ENCODE measurements around the gene CAMK4.

The CAMK4 gene

GRCh38 chr5:111223787-111224560 lies at the start of gene CAMK4:
Gene CAMK4, plus strand, starts transcription at chr5:111224384. Its CDS starts 100 bp downstream, at chr5:111224484.
- peak within 1 kb of the TSS; percentile 73 to 76 for H3K4me3 ChIP-seq (ENCODE audit: low read length in 2 of 2)
- no peak within 1 kb of the TSS for H3K27ac ChIP-seq (ENCODE audit: low read length)
- peaks cover 1 to 4% of the 10 kb centered on the region in 2 donors for H3K27me3 ChIP-seq (ENCODE audit: control insufficient read depth in 1 of 2, insufficient read depth in 2 of 2, low read length in 2 of 2)
- H3K9me3 ChIP-seq (ENCODE audit: control insufficient read depth in 2 of 2, low read length in 2 of 2) = no peaks in the 10 kb centered on the region
- H3K4me1 ChIP-seq (ENCODE audit: control insufficient read depth, insufficient read depth, low read length) = peaks cover 9% of the 10 kb centered on the region
- H3K36me3 ChIP-seq (ENCODE audit: control insufficient read depth in 2 of 2, insufficient read depth in 2 of 2, low read length in 2 of 2) = no peaks in the 10 kb centered on the region
- peak within 1 kb of the TSS; percentile 43 to 64 for H3K9ac ChIP-seq (ENCODE audit: low read length in 2 of 2)

DNA sequence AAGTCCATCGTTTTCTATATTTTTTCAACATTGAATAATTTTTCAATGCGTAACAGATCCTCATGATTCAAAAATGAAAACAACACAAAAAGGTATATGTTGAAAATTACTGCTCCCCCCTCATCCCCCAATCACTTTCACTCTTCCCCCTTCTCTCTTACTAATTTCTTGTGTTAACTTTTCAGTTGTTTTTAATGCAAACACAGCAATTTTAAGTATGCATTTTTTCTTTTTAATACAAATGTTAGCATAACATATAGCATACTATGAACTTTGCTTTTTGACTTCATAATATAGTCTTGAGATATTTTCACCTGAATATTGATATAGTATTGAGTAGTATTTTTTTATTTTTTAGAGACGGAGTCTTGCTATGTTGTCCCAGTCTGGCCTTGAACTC lies 41.1 kb upstream of the CAMK4 start:
- H3K36me3 ChIP-seq (ENCODE audit: control insufficient read depth in 2 of 2, insufficient read depth in 2 of 2, low read length in 2 of 2) = no peaks in the 10 kb centered on the region

DNA sequence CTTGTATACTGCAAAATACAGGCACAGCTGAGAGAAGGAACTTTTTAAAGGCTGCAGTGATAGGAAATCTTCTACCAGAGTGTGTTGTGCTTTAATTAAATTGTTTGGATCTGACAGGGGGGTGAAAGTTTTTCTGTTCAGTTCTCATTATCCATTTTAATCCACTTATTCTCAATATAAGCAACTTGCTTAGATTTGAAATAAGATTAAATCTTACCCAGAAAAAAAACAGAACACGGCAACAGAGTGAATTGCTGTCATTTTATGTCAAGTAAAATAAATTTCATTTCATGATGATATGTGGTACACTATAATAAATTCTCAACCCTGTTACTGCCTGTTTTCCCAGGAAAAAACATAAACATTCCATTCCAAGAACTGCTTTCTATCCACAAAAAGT lies 37.1 kb upstream of the CAMK4 start:
- Histone ChIP-seq H3K27ac (ENCODE audit: low read length) (no peak overlapping the region), H3K4me1 (ENCODE audit: control insufficient read depth, insufficient read depth, low read length) (no peaks in the 10 kb centered on the region), H3K36me3 (ENCODE audit: control insufficient read depth in 2 of 2, insufficient read depth in 2 of 2, low read length in 2 of 2) (no peaks in the 10 kb centered on the region), H3K9me3 (ENCODE audit: control insufficient read depth in 2 of 2, low read length in 2 of 2) (no peaks in the 10 kb centered on the region), H3K9ac (ENCODE audit: low read length in 2 of 2) (no peak overlapping the region), H3K27me3 (ENCODE audit: control insufficient read depth in 1 of 2, insufficient read depth in 2 of 2, low read length in 2 of 2) (no peaks in the 10 kb centered on the region), H3K4me3 (ENCODE audit: low read length in 2 of 2) (no peak overlapping the region)

More for the DNA sequence above, 41.1 kb upstream of the CAMK4 start:
- no peak overlapping the region for H3K27ac ChIP-seq (ENCODE audit: low read length)
- no peaks in the 10 kb centered on the region for H3K9me3 ChIP-seq (ENCODE audit: control insufficient read depth in 2 of 2, low read length in 2 of 2)
- H3K4me3 ChIP-seq (ENCODE audit: low read length in 2 of 2) = no peak overlapping the region
- no peaks in the 10 kb centered on the region for H3K4me1 ChIP-seq (ENCODE audit: control insufficient read depth, insufficient read depth, low read length)
- no peak overlapping the region for H3K9ac ChIP-seq (ENCODE audit: low read length in 2 of 2)
- H3K27me3 ChIP-seq (ENCODE audit: control insufficient read depth in 1 of 2, insufficient read depth in 2 of 2, low read length in 2 of 2) = no peaks in the 10 kb centered on the region

GRCh38 chr5:111194053-111194452 lies 30.1 kb upstream of the CAMK4 start:
- no peaks in the 10 kb centered on the region for H3K4me1 ChIP-seq (ENCODE audit: control insufficient read depth, insufficient read depth, low read length)
- H3K27me3 ChIP-seq (ENCODE audit: control insufficient read depth in 1 of 2, insufficient read depth in 2 of 2, low read length in 2 of 2) = no peaks in the 10 kb centered on the region
- no peaks in the 10 kb centered on the region for H3K9me3 ChIP-seq (ENCODE audit: control insufficient read depth in 2 of 2, low read length in 2 of 2)
- H3K27ac ChIP-seq (ENCODE audit: low read length) = no peak overlapping the region
- no peak overlapping the region for H3K9ac ChIP-seq (ENCODE audit: low read length in 2 of 2)
- H3K36me3 ChIP-seq (ENCODE audit: control insufficient read depth in 2 of 2, insufficient read depth in 2 of 2, low read length in 2 of 2) = no peaks in the 10 kb centered on the region
- no peak overlapping the region for H3K4me3 ChIP-seq (ENCODE audit: low read length in 2 of 2)

DNA sequence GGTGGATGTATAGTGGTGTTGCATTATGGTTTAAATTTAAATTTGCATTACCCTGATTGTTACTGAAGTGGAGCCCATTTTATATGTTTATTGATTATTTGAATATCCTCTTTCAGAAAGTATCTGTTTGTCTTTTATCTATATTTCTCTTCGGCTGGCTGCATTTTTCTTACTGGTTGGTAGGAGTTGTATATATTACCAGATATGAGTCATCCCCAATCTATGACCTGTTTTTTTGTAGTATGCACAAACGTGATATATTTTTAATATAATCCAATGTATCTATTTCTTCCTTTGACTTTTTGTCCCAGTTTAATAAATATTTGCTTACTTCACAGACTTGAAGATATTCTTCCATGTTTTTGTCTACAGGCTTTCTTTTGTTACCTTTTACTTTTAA lies 29.3 kb upstream of the CAMK4 start:
- Histone ChIP-seq H3K27ac (ENCODE audit: low read length) (no peak overlapping the region), H3K27me3 (ENCODE audit: control insufficient read depth in 1 of 2, insufficient read depth in 2 of 2, low read length in 2 of 2) (no peaks in the 10 kb centered on the region), H3K4me1 (ENCODE audit: control insufficient read depth, insufficient read depth, low read length) (no peaks in the 10 kb centered on the region), H3K9me3 (ENCODE audit: control insufficient read depth in 2 of 2, low read length in 2 of 2) (no peaks in the 10 kb centered on the region), H3K9ac (ENCODE audit: low read length in 2 of 2) (no peak overlapping the region), H3K4me3 (ENCODE audit: low read length in 2 of 2) (no peak overlapping the region), H3K36me3 (ENCODE audit: control insufficient read depth in 2 of 2, insufficient read depth in 2 of 2, low read length in 2 of 2) (no peaks in the 10 kb centered on the region)

GRCh38 chr5:111197523-111197922 lies 26.7 kb upstream of the CAMK4 start:
- Histone ChIP-seq H3K27ac (ENCODE audit: low read length) (no peak overlapping the region), H3K4me1 (ENCODE audit: control insufficient read depth, insufficient read depth, low read length) (no peaks in the 10 kb centered on the region), H3K9ac (ENCODE audit: low read length in 2 of 2) (no peak overlapping the region)

GRCh38 chr5:111198281-111198966 lies 25.8 kb upstream of the CAMK4 start:
- no peak overlapping the region for H3K4me3 ChIP-seq (ENCODE audit: low read length in 2 of 2)
- no peak overlapping the region for H3K27ac ChIP-seq (ENCODE audit: low read length)
- H3K36me3 ChIP-seq (ENCODE audit: control insufficient read depth in 2 of 2, insufficient read depth in 2 of 2, low read length in 2 of 2) = no peaks in the 10 kb centered on the region
- H3K9ac ChIP-seq (ENCODE audit: low read length in 2 of 2) = no peak overlapping the region
- no peaks in the 10 kb centered on the region for H3K9me3 ChIP-seq (ENCODE audit: control insufficient read depth in 2 of 2, low read length in 2 of 2)
- no peaks in the 10 kb centered on the region for H3K27me3 ChIP-seq (ENCODE audit: control insufficient read depth in 1 of 2, insufficient read depth in 2 of 2, low read length in 2 of 2)
- no peaks in the 10 kb centered on the region for H3K4me1 ChIP-seq (ENCODE audit: control insufficient read depth, insufficient read depth, low read length)

More at GRCh38 chr5:111197523-111197922, 26.7 kb upstream of the CAMK4 start:
- Histone ChIP-seq H3K27me3 (ENCODE audit: control insufficient read depth in 1 of 2, insufficient read depth in 2 of 2, low read length in 2 of 2) (no peaks in the 10 kb centered on the region), H3K4me3 (ENCODE audit: low read length in 2 of 2) (no peak overlapping the region), H3K36me3 (ENCODE audit: control insufficient read depth in 2 of 2, insufficient read depth in 2 of 2, low read length in 2 of 2) (no peaks in the 10 kb centered on the region), H3K9me3 (ENCODE audit: control insufficient read depth in 2 of 2, low read length in 2 of 2) (no peaks in the 10 kb centered on the region)

GRCh38 chr5:111200828-111201227 lies 23.4 kb upstream of the CAMK4 start:
- no peaks in the 10 kb centered on the region for H3K4me1 ChIP-seq (ENCODE audit: control insufficient read depth, insufficient read depth, low read length)
- H3K9me3 ChIP-seq (ENCODE audit: control insufficient read depth in 2 of 2, low read length in 2 of 2) = no peaks in the 10 kb centered on the region
- no peaks in the 10 kb centered on the region for H3K27me3 ChIP-seq (ENCODE audit: control insufficient read depth in 1 of 2, insufficient read depth in 2 of 2, low read length in 2 of 2)
- no peak overlapping the region for H3K27ac ChIP-seq (ENCODE audit: low read length)
- no peak overlapping the region for H3K4me3 ChIP-seq (ENCODE audit: low read length in 2 of 2)
- no peaks in the 10 kb centered on the region for H3K36me3 ChIP-seq (ENCODE audit: control insufficient read depth in 2 of 2, insufficient read depth in 2 of 2, low read length in 2 of 2)
- no peak overlapping the region for H3K9ac ChIP-seq (ENCODE audit: low read length in 2 of 2)

DNA sequence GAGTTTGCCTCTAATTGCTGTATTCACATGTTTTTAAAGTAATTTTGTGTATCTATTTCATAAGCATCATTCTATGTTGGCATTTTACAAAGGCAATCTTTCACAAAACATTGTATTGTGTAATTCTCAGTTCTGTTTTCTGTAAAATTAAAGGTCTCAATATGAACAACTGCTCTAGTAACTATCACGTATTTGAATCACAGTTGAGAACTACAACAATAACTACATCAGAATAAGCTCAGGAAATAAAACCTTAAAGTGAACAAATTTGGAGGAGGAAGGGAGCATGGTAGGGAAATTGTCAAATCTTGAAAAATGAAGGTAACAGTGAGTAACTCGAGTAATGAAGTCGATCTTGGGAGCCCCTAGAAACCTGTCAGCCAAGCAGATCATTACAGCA lies 22.5 kb upstream of the CAMK4 start:
- H3K4me3 ChIP-seq (ENCODE audit: low read length in 2 of 2) = no peak overlapping the region
- H3K27ac ChIP-seq (ENCODE audit: low read length) = no peak overlapping the region
- H3K9ac ChIP-seq (ENCODE audit: low read length in 2 of 2) = no peak overlapping the region
- H3K9me3 ChIP-seq (ENCODE audit: control insufficient read depth in 2 of 2, low read length in 2 of 2) = no peaks in the 10 kb centered on the region
- H3K4me1 ChIP-seq (ENCODE audit: control insufficient read depth, insufficient read depth, low read length) = no peaks in the 10 kb centered on the region
- H3K27me3 ChIP-seq (ENCODE audit: control insufficient read depth in 1 of 2, insufficient read depth in 2 of 2, low read length in 2 of 2) = no peaks in the 10 kb centered on the region
- no peaks in the 10 kb centered on the region for H3K36me3 ChIP-seq (ENCODE audit: control insufficient read depth in 2 of 2, insufficient read depth in 2 of 2, low read length in 2 of 2)

- Histone ChIP-seq H3K4me1 (ENCODE audit: control insufficient read depth, insufficient read depth, low read length) (no peaks in the 10 kb centered on the region), H3K4me3 (ENCODE audit: low read length in 2 of 2) (no peak overlapping the region), H3K36me3 (ENCODE audit: control insufficient read depth in 2 of 2, insufficient read depth in 2 of 2, low read length in 2 of 2) (no peaks in the 10 kb centered on the region), H3K9ac (ENCODE audit: low read length in 2 of 2) (no peak overlapping the region), H3K27ac (ENCODE audit: low read length) (no peak overlapping the region), H3K27me3 (ENCODE audit: control insufficient read depth in 1 of 2, insufficient read depth in 2 of 2, low read length in 2 of 2) (no peaks in the 10 kb centered on the region), H3K9me3 (ENCODE audit: control insufficient read depth in 2 of 2, low read length in 2 of 2) (no peaks in the 10 kb centered on the region)
These were observed 12.8 kb upstream of the CAMK4 start for GRCh38 chr5:111211341-111211740.
